Panc1 (cell line): ENCODE measurements around the gene GNB1. TPM values are rescaled to one million over a fixed set of nuclear protein-coding genes. Genes with fewer than 3 reads are reported as not detected.

ENCODE experiments used
- ATAC-seq: fragments of 200-7000 bp; cut with Tn5 transposase; 2 replicates; pipeline ENCODE4 v1.9.1; 2020; ENCODE audit warnings: mild to moderate bottlenecking, moderate library complexity
- BruUV-seq: library from RNA; stranded (reverse); fragments of 400-500 nt; replicated peaks from 2 replicates; lab custom pipeline; 2021; lab: Mats Ljungman, UMichigan
- CTCF ChIA-PET: fragments of 300-600 bp; sonication (Branson Sonifier 250); formaldehyde crosslinking; loops from one replicate; lab custom pipeline; 2022; ENCODE audit warnings: antibody characterized with exemption; lab: Charles Lee
- POLR2A ChIA-PET: fragments of 300-600 bp; sonication (Branson Sonifier 250); formaldehyde crosslinking; loops from one replicate; lab custom pipeline; 2022; ENCODE audit warnings: antibody characterized with exemption; lab: Charles Lee
- DNase-seq: peaks from one replicate; pipeline ENCODE4 v3.0.0-alpha.2; 2010; ENCODE audit warnings: low read depth, low spot score
- H3K27ac ChIP-seq: 2 replicates; pipeline ENCODE4 v1.5.1; 2011; ENCODE audit warnings: mild to moderate bottlenecking, low read length, inconsistent platforms
- H3K27me3 ChIP-seq: fragments of 200-500 bp; sonication (Bioruptor generic); 2 replicates; pipeline ENCODE4 v1.6.0; 2014; ENCODE audit warnings: low read length, inconsistent platforms; ENCODE audit not compliant: control insufficient read depth, insufficient read depth
- H3K36me3 ChIP-seq: fragments of 200-500 bp; sonication (Bioruptor generic); 2 replicates; pipeline ENCODE4 v1.5.1; 2014; ENCODE audit warnings: inconsistent platforms, mild to moderate bottlenecking, low read length, moderate library complexity; ENCODE audit not compliant: control insufficient read depth, insufficient read depth
- H3K4me1 ChIP-seq: 2 replicates; pipeline ENCODE4 v1.5.1; 2011; ENCODE audit warnings: inconsistent platforms, mild to moderate bottlenecking, low read length, moderate library complexity; ENCODE audit not compliant: control insufficient read depth, insufficient read depth
- H3K4me3 ChIP-seq, 2 experiments: 2 replicates each; pipeline ENCODE4 v1.5.1; 2011 to 2012; ENCODE audit warnings: low read depth in 2 of 2, low read length in 2 of 2, mild to moderate bottlenecking in 2 of 2, inconsistent platforms in 1 of 2, moderate library complexity in 1 of 2
- H3K9me3 ChIP-seq: fragments of 200-500 bp; sonication (Bioruptor generic); 2 replicates; pipeline ENCODE4 v1.5.1; 2014; ENCODE audit warnings: low read depth, mild to moderate bottlenecking, inconsistent platforms, low read length, moderate library complexity; ENCODE audit not compliant: control insufficient read depth, insufficient read depth
- POLR2AphosphoS5 ChIP-seq: IDR thresholded peaks from 2 replicates; pipeline ENCODE4 v1.6.1; 2012; ENCODE audit warnings: mild to moderate bottlenecking, low read depth, low read length, moderate library complexity
- SIN3A ChIP-seq: IDR thresholded peaks from 2 replicates; pipeline ENCODE4 v1.6.1; 2012; ENCODE audit warnings: low read depth, mild to moderate bottlenecking, low read length, moderate library complexity, borderline replicate concordance; ENCODE audit not compliant: insufficient read depth
- TCF7L2 ChIP-seq: IDR thresholded peaks from 2 replicates; pipeline ENCODE4 v1.6.1; 2011; ENCODE audit warnings: mild to moderate bottlenecking, low read depth, low read length, inconsistent platforms
- in situ Hi-C: cut with HindIII; loops from 2 replicates; pipeline ENCODE4 v1.10.0; 2016; ENCODE audit warnings: low sequenced_read_pairs, low pct_unique_long_range_greater_than_20kb
- intact Hi-C: fragments of 100-400 bp; cut with micrococcal nuclease; formaldehyde crosslinking; loops from one replicate; pipeline ENCODE4 v1.10.0; 2022; ENCODE audit not compliant: unreplicated experiment
- total RNA-seq: library from RNA; stranded (reverse); gene quantifications from one replicate; pipeline ENCODE4 v1.2.1, GENCODE V29; 2021; ENCODE audit not compliant: unreplicated experiment
- TF ChIP-seq, protein P1 (sequence below): fragments of 450-650 bp; IDR thresholded peaks from 2 replicates; pipeline ENCODE4 v1.5.1; 2017; ENCODE audit warnings: mild to moderate bottlenecking
- TF ChIP-seq, protein P2 (sequence below), 2 experiments: IDR thresholded peaks; 2 replicates each; pipeline ENCODE4 v1.6.1; 2011 to 2012; ENCODE audit warnings: low read depth in 2 of 2, control low read depth in 1 of 2, low read length in 1 of 2, mild to moderate bottlenecking in 1 of 2, moderate library complexity in 1 of 2; ENCODE audit not compliant: insufficient read depth in 1 of 2

The GNB1 gene
- total RNA-seq, 1 experiment from 2014 or later = 499 TPM

DNA sequence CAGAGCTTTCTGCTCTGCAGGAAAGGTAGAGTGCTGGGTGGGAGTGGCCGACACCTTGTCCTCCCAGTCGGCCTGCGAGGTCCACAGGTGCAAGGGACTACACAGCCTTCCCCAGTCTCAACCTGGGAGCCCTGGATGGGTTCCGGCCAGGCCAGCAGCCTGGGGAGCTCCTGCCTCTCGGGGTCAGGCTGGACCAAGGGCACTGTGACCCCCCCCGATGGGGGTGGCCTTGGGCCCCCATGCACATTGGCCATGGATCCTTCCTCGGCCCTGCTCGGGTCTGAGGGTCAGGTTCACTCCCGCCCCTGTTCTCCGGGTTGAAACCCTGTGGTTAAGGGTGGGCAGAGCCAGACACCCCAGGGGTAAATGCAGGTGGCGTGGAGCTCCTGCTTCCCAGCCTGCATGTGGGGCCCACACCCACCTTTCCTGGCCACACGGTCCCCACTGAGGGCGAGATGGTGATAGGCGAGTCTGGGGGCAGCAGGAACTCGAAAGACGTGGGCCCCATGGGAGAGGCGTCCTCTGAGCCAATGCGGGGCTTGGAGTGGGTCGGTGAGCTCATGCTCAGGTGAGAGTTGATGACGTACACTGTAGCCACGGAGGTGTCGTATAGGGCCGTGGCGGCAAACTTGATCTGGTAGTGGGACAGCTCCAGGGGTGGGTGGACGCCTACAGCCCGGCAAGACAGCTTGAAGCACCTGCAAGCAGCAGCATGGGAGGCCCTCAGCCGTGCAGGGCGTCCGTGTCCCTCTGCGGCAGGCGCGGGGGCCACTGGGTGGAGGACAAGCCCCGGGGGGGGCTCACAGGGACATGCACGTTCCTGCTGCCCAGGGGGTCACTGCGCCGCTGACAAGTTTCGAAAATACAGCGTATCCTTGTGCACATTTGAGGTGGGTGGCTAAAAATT lies 39.0 kb upstream of the GNB1 start:
- Histone ChIP-seq H3K27ac (no peak overlapping the region), H3K4me3 (no peak overlapping the region), H3K36me3 (no peaks in the 10 kb centered on the region), H3K9me3 (no peaks in the 10 kb centered on the region), H3K4me1 (no peaks in the 10 kb centered on the region), H3K27me3 (no peaks in the 10 kb centered on the region)
- in situ Hi-C loops = loop anchor here (10.0 kb wide), 1 partner anchor 65 kb away; no protein-coding TSS in a partner anchor
- ATAC-seq = 0 out of 2 replicates have a peak, but pooled peaks have one; percentile 17
- BruUV-seq = no TSS peak
- intact Hi-C loops = no loop called here
- ChIA-PET POLR2A (no interaction called here), CTCF (interaction anchor here (0.8 to 0.9 kb wide), 3 partner anchors 14 to 115 kb away, joined by 3 to 4 read pairs (median 3); no protein-coding TSS in a partner anchor)
- TF ChIP-seq, protein P1, sequence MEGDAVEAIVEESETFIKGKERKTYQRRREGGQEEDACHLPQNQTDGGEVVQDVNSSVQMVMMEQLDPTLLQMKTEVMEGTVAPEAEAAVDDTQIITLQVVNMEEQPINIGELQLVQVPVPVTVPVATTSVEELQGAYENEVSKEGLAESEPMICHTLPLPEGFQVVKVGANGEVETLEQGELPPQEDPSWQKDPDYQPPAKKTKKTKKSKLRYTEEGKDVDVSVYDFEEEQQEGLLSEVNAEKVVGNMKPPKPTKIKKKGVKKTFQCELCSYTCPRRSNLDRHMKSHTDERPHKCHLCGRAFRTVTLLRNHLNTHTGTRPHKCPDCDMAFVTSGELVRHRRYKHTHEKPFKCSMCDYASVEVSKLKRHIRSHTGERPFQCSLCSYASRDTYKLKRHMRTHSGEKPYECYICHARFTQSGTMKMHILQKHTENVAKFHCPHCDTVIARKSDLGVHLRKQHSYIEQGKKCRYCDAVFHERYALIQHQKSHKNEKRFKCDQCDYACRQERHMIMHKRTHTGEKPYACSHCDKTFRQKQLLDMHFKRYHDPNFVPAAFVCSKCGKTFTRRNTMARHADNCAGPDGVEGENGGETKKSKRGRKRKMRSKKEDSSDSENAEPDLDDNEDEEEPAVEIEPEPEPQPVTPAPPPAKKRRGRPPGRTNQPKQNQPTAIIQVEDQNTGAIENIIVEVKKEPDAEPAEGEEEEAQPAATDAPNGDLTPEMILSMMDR = no peak
- TF ChIP-seq, protein P2, sequence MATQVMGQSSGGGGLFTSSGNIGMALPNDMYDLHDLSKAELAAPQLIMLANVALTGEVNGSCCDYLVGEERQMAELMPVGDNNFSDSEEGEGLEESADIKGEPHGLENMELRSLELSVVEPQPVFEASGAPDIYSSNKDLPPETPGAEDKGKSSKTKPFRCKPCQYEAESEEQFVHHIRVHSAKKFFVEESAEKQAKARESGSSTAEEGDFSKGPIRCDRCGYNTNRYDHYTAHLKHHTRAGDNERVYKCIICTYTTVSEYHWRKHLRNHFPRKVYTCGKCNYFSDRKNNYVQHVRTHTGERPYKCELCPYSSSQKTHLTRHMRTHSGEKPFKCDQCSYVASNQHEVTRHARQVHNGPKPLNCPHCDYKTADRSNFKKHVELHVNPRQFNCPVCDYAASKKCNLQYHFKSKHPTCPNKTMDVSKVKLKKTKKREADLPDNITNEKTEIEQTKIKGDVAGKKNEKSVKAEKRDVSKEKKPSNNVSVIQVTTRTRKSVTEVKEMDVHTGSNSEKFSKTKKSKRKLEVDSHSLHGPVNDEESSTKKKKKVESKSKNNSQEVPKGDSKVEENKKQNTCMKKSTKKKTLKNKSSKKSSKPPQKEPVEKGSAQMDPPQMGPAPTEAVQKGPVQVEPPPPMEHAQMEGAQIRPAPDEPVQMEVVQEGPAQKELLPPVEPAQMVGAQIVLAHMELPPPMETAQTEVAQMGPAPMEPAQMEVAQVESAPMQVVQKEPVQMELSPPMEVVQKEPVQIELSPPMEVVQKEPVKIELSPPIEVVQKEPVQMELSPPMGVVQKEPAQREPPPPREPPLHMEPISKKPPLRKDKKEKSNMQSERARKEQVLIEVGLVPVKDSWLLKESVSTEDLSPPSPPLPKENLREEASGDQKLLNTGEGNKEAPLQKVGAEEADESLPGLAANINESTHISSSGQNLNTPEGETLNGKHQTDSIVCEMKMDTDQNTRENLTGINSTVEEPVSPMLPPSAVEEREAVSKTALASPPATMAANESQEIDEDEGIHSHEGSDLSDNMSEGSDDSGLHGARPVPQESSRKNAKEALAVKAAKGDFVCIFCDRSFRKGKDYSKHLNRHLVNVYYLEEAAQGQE (IDR thresholded peaks at IDR 0.05; ENCODE audit: insufficient read depth in 1 of 2, low read depth in 2 of 2, low read length in 1 of 2) = no peak
- DNase-seq = no peak

DNA sequence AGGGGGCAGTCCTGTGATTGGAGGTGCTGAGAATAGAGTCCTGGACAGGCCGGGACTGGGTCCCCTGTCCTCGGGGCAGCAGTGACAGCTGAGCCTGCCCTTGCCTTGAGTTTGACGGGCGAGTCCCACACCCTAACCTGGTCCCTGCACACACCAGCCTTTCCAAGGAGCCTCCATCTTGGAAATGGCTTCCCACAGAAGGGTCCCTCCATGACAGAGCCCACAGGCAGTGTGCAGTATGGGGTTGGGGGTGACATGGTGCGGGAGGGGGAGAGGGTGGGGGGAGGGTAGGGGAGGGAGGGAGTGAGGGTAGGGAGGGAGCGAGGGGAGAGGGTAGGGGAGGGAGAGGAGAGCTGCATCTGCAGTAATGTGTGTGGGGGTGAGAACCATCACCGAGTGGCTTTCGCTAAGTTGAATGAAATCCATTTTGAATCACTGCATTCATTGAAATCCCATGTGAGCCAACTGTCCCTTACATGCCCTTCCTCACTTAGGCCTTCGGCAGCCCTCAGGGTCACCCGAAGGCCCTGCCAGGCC lies 38.3 kb upstream of the GNB1 start:
- H3K4me1 ChIP-seq = no peaks in the 10 kb centered on the region
- in situ Hi-C loops (no loop called here), intact Hi-C loops (no loop called here)
- ATAC-seq (no peak), DNase-seq (no peak)
- H3K4me3 ChIP-seq = no peak overlapping the region
- POLR2A ChIA-PET = no interaction called here
- no peaks in the 10 kb centered on the region for H3K27me3 ChIP-seq
- CTCF ChIA-PET = interaction anchor here (0.8 kb wide), 2 partner anchors 100 to 115 kb away, joined by 3 read pairs; no protein-coding TSS in a partner anchor
- BruUV-seq = no TSS peak
- TF ChIP-seq, protein P1 = no peak
- TF ChIP-seq SIN3A (no peak), POLR2AphosphoS5 (no peak), TCF7L2 (no peak)
- TF ChIP-seq, protein P2 (IDR thresholded peaks at IDR 0.05; ENCODE audit: insufficient read depth in 1 of 2, low read depth in 2 of 2, low read length in 1 of 2) = no peak
- no peaks in the 10 kb centered on the region for H3K36me3 ChIP-seq
- no peak overlapping the region for H3K27ac ChIP-seq
- no peaks in the 10 kb centered on the region for H3K9me3 ChIP-seq
